GM23338 (cell line): ENCODE measurements around the gene DYRK1A. TPM values are rescaled to one million over a fixed set of nuclear protein-coding genes. Genes with fewer than 3 reads are reported as not detected.

ENCODE experiments used
- ATAC-seq: fragments of 200-7000 bp; cut with Tn5 transposase; 3 replicates; pipeline ENCODE4 v1.9.1; 2020
- DNase-seq: peaks from one replicate; pipeline ENCODE4 v3.0.0-alpha.2; 2015; ENCODE audit warnings: low spot score
- H2AFZ ChIP-seq: fragments of 200-600 bp; sonication (generic); 2 replicates; pipeline ENCODE4 v1.8.0; 2016; ENCODE audit warnings: antibody characterized with exemption, mild to moderate bottlenecking, moderate library complexity
- H3F3A ChIP-seq: fragments of 200-600 bp; sonication (generic); replicated peaks from 2 replicates; pipeline ENCODE4 v1.8.0; 2017; ENCODE audit warnings: antibody characterized with exemption, mixed run types, low read depth
- H3K27ac ChIP-seq: fragments of 200-600 bp; sonication (generic); 2 replicates; pipeline ENCODE4 v1.6.1; 2016; ENCODE audit warnings: low read depth
- H3K27me3 ChIP-seq: fragments of 200-600 bp; sonication (generic); 2 replicates; pipeline ENCODE4 v1.8.0; 2016; ENCODE audit warnings: mild to moderate bottlenecking, mixed run types, moderate library complexity; ENCODE audit not compliant: insufficient read depth
- H3K36me3 ChIP-seq: fragments of 200-600 bp; sonication (generic); 2 replicates; pipeline ENCODE4 v1.8.0; 2016; ENCODE audit warnings: mild to moderate bottlenecking; ENCODE audit not compliant: insufficient read depth
- H3K4me1 ChIP-seq: fragments of 200-600 bp; sonication (generic); 2 replicates; pipeline ENCODE4 v1.8.0; 2016; ENCODE audit warnings: mild to moderate bottlenecking, moderate library complexity; ENCODE audit not compliant: insufficient read depth
- H3K4me2 ChIP-seq: fragments of 200-600 bp; sonication (generic); 2 replicates; pipeline ENCODE4 v1.7.1; 2017; ENCODE audit warnings: mixed run types
- H3K4me3 ChIP-seq: fragments of 200-600 bp; sonication (generic); 2 replicates; pipeline ENCODE4 v1.6.1; 2016; ENCODE audit warnings: mixed run types
- H3K79me2 ChIP-seq: fragments of 200-600 bp; sonication (generic); replicated peaks from 2 replicates; pipeline ENCODE4 v1.8.0; 2017; ENCODE audit warnings: mild to moderate bottlenecking; ENCODE audit not compliant: insufficient read depth
- H3K9me2 ChIP-seq: fragments of 200-600 bp; sonication (generic); 2 replicates; pipeline ENCODE4 v1.8.0; 2017; ENCODE audit not compliant: insufficient read depth
- H4K20me1 ChIP-seq: fragments of 200-600 bp; sonication (generic); replicated peaks from 2 replicates; pipeline ENCODE4 v1.8.0; 2017; ENCODE audit warnings: mild to moderate bottlenecking; ENCODE audit not compliant: insufficient read depth
- H3K27ac Mint-ChIP-seq: 2 replicates; pipeline ENCODE4 v1.8.0; 2020; ENCODE audit warnings: inconsistent platforms, mild to moderate bottlenecking, moderate library complexity, mixed read lengths
- H3K27me3 Mint-ChIP-seq: 3 replicates; pipeline ENCODE4 v1.8.0; 2022; ENCODE audit warnings: low read depth, mild to moderate bottlenecking, moderate library complexity, mixed read lengths, inconsistent platforms; ENCODE audit not compliant: insufficient read depth, poor library complexity
- H3K36me3 Mint-ChIP-seq: 3 replicates; pipeline ENCODE4 v1.8.0; 2021; ENCODE audit warnings: low read depth, mild to moderate bottlenecking, inconsistent platforms, moderate library complexity, mixed read lengths
- H3K4me1 Mint-ChIP-seq: 3 replicates; pipeline ENCODE4 v1.8.0; 2020; ENCODE audit warnings: mild to moderate bottlenecking, inconsistent platforms, mixed read lengths
- H3K4me3 Mint-ChIP-seq: 3 replicates; pipeline ENCODE4 v1.8.0; 2021; ENCODE audit warnings: moderate library complexity, mild to moderate bottlenecking, inconsistent platforms, mixed read lengths
- H3K9me3 Mint-ChIP-seq: 3 replicates; pipeline ENCODE4 v1.8.0; 2020; ENCODE audit warnings: moderate library complexity, mild to moderate bottlenecking, inconsistent platforms, mixed read lengths
- EZH2phosphoT487 ChIP-seq: fragments of 200-600 bp; sonication (generic); IDR thresholded peaks from one replicate; pipeline ENCODE4 v1.8.1; 2018; ENCODE audit warnings: antibody characterized with exemption; ENCODE audit not compliant: unreplicated experiment
- JUNB ChIP-seq: IDR thresholded peaks from one replicate; pipeline ENCODE4 v1.6.1; 2016; ENCODE audit warnings: antibody characterized with exemption; ENCODE audit not compliant: unreplicated experiment
- NANOG ChIP-seq: IDR thresholded peaks from 2 replicates; pipeline ENCODE4 v1.6.1; 2016; ENCODE audit warnings: antibody characterized with exemption, borderline replicate concordance
- STAT1 ChIP-seq: IDR thresholded peaks from one replicate; pipeline ENCODE4 v1.6.1; 2016; ENCODE audit warnings: antibody characterized with exemption; ENCODE audit not compliant: unreplicated experiment
- polyA plus RNA-seq: library from polyadenylated mRNA; unstranded; fragments of >200 nt; fragmentation: Nextera tagmentation; extraction: Ambion mirVana; gene quantifications from 2 replicates; pipeline ENCODE4 v1.2.1, GENCODE V29; 2016
- total RNA-seq: library from RNA; depleted of rRNA; stranded (reverse); fragments of >200 nt; shearing (Covaris generic); gene quantifications from 2 replicates; pipeline ENCODE4 v1.2.3, GENCODE V29; 2014
- TF ChIP-seq, protein P1 (sequence below), 2 experiments: fragments of 200-600 bp in 1 of 2; sonication (generic) in 1 of 2; conservative IDR thresholded peaks; 2 replicates each; pipeline versions ENCODE4 v1.5.1 to v1.6.1; 2016 to 2017; ENCODE audit warnings: antibody characterized with exemption in 2 of 2, low read depth in 2 of 2, mild to moderate bottlenecking in 2 of 2, moderate library complexity in 1 of 2
- TF ChIP-seq, protein P2 (sequence below): IDR thresholded peaks from one replicate; pipeline ENCODE4 v1.6.1; 2018; ENCODE audit warnings: antibody characterized with exemption; ENCODE audit not compliant: unreplicated experiment
- TF ChIP-seq, protein P3 (sequence below): fragments of 250-450 bp; sonication (Bioruptor Pico); IDR thresholded peaks from 2 replicates; pipeline ENCODE4 v1.5.0; 2020; ENCODE audit warnings: mild to moderate bottlenecking, moderate library complexity

Gene DYRK1A
- total and polyA plus RNA-seq, 2 experiments from 2014 or later, result 10.3 to 84.7 TPM

DNA sequence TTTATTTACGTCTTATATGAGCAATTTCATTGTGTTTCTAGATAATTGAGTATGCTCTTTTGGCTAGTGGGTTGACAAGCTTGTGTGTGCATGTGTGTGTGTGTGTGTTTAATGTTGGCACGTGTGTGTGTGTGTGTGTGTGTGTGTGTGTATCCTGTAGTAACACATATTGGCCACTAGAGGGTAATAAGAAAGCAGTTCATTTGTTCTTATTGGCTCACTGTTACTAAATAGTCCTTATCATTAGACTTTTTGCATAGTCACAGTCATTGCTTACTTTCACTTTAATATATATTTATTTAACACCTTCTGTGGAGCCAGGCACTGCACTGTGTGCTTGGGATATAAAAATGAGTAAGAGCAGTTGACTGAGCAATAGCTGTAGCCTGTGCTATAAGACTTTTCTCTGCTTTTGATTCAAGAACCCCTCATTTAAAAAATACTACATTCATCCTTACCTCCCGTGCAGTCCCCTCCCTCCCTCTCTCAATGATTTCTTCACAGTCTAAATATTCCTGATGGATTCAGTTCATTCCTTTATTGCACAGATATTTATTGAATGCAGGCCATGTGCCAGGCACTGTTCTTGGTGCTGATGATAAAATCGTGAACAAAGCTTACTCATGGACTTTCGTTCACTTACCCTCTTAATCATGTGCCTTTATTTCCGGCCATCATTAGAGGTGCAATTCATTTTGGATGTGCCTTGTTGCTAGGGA, 96.7 kb downstream of the DYRK1A start:
- peaks cover 36% of the 10 kb centered on the region for H4K20me1 ChIP-seq

More for the DNA sequence above, 96.7 kb downstream of the DYRK1A start:
- Mint-ChIP-seq H3K27me3 (peaks cover 6% of the 10 kb centered on the region), H3K4me3 (no peak overlapping the region), H3K27ac (no peak overlapping the region), H3K36me3 (peaks cover 12% of the 10 kb centered on the region), H3K9me3 (no peaks in the 10 kb centered on the region), H3K4me1 (peaks cover 56% of the 10 kb centered on the region)
- Histone ChIP-seq H3K27me3 (no peaks in the 10 kb centered on the region), H3K9me2 (no peaks in the 10 kb centered on the region), H3K4me2 (no peak overlapping the region), H3K4me1 (peaks cover 45% of the 10 kb centered on the region), H3K36me3 (no peaks in the 10 kb centered on the region), H3K79me2 (peaks cover 98% of the 10 kb centered on the region), H3K27ac (no peak overlapping the region), H2AFZ (no peak overlapping the region), H3K4me3 (no peak overlapping the region), H3F3A (no peaks in the 10 kb centered on the region; the same call in 1 of the 2 replicates)
- TF ChIP-seq, protein P1, sequence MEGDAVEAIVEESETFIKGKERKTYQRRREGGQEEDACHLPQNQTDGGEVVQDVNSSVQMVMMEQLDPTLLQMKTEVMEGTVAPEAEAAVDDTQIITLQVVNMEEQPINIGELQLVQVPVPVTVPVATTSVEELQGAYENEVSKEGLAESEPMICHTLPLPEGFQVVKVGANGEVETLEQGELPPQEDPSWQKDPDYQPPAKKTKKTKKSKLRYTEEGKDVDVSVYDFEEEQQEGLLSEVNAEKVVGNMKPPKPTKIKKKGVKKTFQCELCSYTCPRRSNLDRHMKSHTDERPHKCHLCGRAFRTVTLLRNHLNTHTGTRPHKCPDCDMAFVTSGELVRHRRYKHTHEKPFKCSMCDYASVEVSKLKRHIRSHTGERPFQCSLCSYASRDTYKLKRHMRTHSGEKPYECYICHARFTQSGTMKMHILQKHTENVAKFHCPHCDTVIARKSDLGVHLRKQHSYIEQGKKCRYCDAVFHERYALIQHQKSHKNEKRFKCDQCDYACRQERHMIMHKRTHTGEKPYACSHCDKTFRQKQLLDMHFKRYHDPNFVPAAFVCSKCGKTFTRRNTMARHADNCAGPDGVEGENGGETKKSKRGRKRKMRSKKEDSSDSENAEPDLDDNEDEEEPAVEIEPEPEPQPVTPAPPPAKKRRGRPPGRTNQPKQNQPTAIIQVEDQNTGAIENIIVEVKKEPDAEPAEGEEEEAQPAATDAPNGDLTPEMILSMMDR (conservative IDR thresholded peaks at IDR 0.05; ENCODE audit: low read depth in 2 of 2), result peak; percentile 52 to 72
- no peak for TF ChIP-seq JUNB
- no peak for TF ChIP-seq STAT1
- TF ChIP-seq, protein P2, sequence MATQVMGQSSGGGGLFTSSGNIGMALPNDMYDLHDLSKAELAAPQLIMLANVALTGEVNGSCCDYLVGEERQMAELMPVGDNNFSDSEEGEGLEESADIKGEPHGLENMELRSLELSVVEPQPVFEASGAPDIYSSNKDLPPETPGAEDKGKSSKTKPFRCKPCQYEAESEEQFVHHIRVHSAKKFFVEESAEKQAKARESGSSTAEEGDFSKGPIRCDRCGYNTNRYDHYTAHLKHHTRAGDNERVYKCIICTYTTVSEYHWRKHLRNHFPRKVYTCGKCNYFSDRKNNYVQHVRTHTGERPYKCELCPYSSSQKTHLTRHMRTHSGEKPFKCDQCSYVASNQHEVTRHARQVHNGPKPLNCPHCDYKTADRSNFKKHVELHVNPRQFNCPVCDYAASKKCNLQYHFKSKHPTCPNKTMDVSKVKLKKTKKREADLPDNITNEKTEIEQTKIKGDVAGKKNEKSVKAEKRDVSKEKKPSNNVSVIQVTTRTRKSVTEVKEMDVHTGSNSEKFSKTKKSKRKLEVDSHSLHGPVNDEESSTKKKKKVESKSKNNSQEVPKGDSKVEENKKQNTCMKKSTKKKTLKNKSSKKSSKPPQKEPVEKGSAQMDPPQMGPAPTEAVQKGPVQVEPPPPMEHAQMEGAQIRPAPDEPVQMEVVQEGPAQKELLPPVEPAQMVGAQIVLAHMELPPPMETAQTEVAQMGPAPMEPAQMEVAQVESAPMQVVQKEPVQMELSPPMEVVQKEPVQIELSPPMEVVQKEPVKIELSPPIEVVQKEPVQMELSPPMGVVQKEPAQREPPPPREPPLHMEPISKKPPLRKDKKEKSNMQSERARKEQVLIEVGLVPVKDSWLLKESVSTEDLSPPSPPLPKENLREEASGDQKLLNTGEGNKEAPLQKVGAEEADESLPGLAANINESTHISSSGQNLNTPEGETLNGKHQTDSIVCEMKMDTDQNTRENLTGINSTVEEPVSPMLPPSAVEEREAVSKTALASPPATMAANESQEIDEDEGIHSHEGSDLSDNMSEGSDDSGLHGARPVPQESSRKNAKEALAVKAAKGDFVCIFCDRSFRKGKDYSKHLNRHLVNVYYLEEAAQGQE, result no peak
- TF ChIP-seq, protein P3, sequence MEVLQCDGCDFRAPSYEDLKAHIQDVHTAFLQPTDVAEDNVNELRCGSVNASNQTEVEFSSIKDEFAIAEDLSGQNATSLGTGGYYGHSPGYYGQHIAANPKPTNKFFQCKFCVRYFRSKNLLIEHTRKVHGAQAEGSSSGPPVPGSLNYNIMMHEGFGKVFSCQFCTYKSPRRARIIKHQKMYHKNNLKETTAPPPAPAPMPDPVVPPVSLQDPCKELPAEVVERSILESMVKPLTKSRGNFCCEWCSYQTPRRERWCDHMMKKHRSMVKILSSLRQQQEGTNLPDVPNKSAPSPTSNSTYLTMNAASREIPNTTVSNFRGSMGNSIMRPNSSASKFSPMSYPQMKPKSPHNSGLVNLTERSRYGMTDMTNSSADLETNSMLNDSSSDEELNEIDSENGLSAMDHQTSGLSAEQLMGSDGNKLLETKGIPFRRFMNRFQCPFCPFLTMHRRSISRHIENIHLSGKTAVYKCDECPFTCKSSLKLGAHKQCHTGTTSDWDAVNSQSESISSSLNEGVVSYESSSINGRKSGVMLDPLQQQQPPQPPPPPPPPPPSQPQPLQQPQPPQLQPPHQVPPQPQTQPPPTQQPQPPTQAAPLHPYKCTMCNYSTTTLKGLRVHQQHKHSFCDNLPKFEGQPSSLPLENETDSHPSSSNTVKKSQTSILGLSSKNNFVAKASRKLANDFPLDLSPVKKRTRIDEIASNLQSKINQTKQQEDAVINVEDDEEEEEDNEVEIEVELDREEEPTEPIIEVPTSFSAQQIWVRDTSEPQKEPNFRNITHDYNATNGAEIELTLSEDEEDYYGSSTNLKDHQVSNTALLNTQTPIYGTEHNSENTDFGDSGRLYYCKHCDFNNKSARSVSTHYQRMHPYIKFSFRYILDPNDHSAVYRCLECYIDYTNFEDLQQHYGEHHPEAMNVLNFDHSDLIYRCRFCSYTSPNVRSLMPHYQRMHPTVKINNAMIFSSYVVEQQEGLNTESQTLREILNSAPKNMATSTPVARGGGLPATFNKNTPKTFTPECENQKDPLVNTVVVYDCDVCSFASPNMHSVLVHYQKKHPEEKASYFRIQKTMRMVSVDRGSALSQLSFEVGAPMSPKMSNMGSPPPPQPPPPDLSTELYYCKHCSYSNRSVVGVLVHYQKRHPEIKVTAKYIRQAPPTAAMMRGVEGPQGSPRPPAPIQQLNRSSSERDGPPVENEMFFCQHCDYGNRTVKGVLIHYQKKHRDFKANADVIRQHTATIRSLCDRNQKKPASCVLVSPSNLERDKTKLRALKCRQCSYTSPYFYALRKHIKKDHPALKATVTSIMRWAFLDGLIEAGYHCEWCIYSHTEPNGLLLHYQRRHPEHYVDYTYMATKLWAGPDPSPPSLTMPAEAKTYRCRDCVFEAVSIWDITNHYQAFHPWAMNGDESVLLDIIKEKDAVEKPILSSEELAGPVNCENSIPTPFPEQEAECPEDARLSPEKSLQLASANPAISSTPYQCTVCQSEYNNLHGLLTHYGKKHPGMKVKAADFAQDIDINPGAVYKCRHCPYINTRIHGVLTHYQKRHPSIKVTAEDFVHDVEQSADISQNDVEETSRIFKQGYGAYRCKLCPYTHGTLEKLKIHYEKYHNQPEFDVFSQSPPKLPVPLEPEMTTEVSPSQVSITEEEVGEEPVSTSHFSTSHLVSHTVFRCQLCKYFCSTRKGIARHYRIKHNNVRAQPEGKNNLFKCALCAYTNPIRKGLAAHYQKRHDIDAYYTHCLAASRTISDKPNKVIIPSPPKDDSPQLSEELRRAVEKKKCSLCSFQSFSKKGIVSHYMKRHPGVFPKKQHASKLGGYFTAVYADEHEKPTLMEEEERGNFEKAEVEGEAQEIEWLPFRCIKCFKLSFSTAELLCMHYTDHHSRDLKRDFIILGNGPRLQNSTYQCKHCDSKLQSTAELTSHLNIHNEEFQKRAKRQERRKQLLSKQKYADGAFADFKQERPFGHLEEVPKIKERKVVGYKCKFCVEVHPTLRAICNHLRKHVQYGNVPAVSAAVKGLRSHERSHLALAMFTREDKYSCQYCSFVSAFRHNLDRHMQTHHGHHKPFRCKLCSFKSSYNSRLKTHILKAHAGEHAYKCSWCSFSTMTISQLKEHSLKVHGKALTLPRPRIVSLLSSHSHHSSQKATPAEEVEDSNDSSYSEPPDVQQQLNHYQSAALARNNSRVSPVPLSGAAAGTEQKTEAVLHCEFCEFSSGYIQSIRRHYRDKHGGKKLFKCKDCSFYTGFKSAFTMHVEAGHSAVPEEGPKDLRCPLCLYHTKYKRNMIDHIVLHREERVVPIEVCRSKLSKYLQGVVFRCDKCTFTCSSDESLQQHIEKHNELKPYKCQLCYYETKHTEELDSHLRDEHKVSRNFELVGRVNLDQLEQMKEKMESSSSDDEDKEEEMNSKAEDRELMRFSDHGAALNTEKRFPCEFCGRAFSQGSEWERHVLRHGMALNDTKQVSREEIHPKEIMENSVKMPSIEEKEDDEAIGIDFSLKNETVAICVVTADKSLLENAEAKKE (CRISPR knock-in tag), result no peak
- no peak for TF ChIP-seq NANOG
- TF ChIP-seq EZH2phosphoT487, result no peak
- ATAC-seq (peak; percentile 45), DNase-seq (peak; percentile 47)
